Activated CD4-positive, alpha-beta T cell treated with anti-CD3 and anti-CD28 coated beads, Interleukin-2, amount 50 U/mL, for 24 hours (primary cell): ENCODE measurements around the gene WHRN.

Source experiments
- DNase-seq, 2 donors: peaks; one replicate each; pipeline ENCODE4 v3.0.0-alpha.2; 2020; ENCODE audit warnings: low read depth in 1 of 2, low spot score in 1 of 2

WHRN gene

DNA sequence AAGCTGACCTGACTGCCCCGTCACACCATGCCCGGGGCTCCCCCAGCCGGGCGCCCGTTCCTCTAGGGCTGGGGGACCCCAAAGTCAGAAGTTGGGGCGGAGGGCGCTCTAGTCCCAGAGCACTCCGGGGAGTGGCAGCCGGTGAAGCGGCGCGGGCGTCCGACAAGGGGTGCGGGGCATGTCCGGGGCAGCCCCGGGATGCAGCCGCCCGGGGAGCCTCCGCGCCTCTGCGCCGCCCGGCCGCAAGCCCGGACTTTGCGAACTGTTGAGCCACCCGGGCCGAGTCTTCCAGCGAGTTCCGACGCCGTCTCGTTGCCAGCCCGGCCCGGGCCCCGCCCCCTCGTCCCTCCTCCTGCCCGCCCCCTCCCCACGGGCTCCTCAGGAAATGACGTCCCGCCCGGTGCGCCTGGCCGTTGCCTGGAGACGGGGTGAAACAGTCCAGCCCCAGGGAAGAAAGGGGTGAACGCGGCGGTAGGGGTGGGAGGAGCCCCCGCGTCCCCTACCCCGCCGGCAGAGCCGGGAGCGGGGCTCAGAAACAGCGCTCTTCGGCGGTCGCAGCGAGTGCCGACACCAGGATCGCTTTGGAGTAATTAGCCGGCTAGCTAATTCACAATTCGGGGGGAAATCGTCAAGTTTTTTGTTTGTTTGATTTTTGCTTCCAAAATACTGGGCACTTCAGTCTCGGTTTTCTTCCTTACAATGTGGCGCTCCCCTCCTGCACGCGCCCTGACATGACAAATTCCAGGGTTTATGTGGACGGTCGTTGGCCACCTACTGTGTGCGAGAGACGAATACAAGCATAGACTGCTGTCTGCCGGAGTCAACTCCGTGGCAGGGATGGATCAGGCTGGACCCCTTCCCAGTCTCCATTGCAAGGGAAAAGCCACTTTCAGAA is at the start of gene WHRN:
TSS of gene WHRN (minus strand) at position 287 of the 895 bp plus-strand sequence. CDS start 672 bp downstream, outside the sequence.
- peak; percentile 69 to 85 for DNase-seq

DNA sequence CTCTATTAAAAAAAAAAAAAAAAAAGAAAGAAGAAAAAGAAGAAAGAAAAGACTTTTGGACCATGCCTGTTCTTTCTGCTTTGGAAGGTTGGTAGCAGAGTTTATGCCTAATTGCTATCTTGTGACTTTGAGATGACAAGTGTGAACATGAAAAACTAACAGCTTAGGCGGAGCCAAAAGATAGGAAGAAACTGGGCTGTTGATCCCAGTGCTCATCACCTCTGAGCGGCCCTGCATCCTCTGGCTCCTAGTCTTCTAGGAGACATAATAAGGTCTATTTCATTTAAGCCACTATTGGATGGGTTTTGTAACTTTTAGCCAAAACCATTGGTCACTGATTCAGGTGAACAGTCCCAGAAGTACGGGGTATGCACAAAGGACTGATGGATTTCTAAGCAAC is 47.9 kb upstream of the WHRN start:
- DNase-seq: no peak

DNA sequence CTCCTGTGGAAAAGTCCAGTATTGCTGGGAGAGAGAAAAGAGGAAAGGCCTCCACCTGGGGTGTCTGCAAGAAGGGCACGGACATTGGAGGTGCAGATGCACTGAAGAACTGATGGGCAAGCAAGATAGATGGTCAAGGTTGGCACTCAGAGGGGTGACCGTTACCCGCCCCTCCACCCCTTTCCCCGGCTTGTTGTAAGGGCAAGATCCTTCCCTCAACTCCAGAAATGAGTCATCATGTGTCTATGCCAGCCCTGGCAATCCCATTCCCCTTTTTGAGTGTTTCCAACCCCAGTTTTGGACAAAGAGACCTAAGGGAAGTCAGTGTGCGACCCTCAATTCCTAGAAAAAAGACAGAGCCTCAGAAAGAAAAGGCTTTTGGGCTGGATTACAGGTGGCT is 47.4 kb upstream of the WHRN start:
- no peak for DNase-seq

- DNase-seq: no peak
These were observed 46.7 kb upstream of the WHRN start for GRCh38 chr9:114551750-114552685.

DNA sequence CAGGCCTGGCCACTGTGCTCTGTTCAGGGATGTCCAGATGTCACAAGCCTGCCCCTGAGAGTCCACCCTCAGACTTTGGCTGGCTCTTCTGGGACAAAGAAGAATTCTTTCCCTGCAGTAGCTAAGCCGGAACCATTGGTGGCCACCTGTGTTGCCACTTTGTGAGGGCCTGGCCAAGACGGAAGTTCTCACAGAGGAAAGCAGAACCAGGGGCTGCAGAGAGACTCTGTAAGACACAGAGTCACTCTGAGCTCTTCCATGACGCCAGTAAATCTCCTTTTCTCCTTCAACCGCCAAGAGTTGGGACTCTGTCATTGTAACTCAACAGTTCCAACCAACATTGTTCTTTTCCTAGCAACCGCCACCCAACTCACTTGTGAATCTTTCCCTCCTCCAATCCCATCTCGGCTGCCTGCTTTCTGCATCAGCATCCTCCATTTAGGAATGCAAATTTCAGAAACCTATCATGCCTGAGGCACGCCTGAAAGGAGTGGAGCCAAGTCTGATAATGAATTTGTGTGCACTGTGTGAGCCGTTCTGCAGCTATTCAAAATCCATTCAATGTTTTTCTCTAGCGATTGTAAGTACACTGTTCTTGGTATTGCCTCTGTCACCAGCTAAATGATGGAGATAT is 44.5 kb upstream of the WHRN start:
- DNase-seq: no peak

DNA sequence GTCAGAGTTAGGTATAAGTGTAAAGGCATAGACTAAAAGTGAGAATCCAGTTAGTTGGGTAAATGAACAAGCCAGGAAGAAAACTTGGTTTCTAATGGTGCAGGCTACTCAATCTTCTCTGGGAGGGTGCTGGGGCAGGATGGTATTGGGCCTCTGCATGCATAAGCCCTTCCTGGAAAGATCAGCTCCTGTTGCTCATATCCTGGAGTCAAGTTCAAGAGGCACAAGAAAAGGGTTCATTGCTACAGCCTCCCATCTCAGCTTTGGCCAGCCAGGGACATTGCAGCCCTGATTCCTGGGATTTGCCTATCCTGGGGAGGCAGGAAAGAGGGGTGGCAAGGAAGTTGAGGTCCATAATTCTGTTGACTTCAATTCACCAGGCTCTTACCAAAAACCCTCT is 41.6 kb upstream of the WHRN start:
- no peak for DNase-seq

- DNase-seq: no peak
These were observed 39.8 kb upstream of the WHRN start for GRCh38 chr9:114545055-114545454.

DNA sequence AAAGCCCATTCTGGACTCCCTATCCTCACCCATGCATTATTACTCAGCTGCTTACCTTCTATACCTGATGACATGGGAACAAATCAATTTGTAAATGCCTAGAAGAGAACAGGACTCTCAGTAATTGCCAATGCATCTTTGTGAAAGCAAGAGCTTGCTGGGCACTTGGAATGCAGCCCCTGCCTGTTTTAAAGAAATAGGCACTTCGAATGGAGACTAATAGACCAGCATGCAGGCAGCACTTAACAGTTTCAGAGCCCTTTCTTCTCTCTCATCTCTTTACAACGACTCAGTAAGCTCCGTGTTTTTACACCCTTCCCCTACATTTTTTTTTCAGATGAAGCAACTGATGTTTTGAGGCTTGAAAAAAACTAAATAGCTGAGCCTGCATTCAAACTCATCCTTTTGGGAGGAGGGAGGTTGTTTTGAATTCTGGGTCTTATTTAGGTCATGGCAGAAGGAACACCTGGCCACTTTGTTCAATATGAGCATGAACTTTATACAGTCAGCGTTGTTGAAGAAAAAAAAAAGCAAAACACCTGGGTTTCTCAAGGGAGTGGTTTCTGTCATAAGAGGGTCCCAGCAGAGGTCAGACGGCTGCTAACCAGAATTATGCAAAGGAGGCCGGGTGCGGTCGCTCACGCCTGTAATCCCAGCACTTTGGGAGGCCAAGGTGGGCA is 34.6 kb upstream of the WHRN start:
- DNase-seq: no peak

DNA sequence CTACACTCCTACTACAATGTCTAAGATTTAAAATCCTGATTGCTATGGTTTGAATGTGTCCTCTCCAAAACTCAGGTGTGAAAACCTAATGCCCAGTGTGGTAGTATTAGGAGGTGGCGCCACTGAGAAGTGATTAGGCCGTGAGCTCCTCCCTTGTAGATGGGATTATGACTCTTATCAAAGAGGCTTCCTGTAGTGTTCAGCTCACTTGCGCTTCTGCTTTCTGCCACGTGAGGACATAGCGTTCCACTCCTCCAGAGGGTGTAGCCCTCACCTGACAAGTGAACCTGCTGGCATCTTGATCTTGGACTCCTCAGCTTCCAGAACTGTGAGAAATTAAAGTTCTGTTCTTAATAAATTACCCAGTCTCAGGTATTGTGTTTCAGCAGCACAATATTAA is 33.0 kb upstream of the WHRN start:
- peak in 1 of 2 donors; percentile 3 for DNase-seq

GRCh38 chr9:114532561-114533237 is 27.4 kb upstream of the WHRN start:
- DNase-seq: no peak

DNA sequence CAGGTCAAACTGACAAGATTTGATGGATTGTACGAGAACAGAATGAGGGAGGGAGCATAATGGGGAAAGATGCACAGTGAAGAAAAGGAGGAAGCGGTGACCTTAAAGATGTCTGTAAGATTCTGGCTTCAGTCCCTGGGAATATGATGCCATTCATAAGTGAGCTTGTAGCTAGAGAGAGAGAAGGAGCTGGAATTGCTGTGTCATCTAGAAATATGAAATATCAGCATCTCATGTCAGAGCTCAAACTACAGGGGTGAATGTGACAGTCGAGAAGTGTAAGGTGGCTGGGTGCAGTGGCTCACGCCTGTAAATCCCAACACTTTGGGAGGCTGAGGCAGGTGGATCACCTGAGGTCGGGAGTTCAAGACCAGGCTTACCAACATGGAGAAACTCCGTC is 24.0 kb upstream of the WHRN start:
- DNase-seq: no peak

DNA sequence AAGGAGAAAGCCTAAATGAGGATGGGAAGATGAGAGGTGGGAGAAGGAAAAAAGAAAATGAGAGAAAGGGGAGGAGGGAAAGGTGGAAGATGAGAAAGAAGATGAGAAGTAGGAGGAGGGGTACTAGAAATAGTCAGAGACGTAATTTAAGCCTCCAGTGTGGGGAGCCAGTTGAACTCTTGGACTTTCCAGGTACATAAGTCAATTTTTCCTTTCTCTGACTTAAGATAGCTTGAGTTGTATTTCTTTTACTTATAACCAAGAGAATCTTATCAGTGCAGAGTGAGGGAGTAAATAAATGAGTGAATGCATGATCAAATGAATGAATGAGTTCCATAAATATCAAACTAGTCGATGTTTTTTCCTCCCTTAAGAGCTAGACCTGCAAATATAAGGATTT is 21.5 kb upstream of the WHRN start:
- DNase-seq: no peak

GRCh38 chr9:114525513-114525912 is 20.2 kb upstream of the WHRN start:
- DNase-seq: no peak

DNA sequence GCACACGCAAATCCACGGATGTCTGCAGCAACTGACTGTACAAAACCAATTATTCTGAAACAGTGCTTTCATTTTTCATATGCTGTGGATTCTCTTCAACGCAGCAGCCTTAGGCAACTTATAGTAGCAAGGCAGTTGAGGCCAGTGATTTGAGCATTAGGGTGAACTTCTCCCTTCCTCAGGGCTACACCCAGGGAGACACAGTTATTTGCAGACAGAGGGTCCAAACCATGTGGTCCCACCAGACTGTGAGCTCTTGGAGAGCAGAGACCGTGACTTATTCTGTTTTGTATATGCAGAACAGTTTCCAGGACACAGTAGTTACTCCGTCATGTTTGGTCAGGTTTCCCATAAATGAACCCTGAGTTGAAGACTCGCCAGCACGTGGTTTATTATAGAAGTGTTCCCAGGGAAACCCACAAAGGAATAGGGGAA is 19.0 kb upstream of the WHRN start:
- DNase-seq: no peak

DNA sequence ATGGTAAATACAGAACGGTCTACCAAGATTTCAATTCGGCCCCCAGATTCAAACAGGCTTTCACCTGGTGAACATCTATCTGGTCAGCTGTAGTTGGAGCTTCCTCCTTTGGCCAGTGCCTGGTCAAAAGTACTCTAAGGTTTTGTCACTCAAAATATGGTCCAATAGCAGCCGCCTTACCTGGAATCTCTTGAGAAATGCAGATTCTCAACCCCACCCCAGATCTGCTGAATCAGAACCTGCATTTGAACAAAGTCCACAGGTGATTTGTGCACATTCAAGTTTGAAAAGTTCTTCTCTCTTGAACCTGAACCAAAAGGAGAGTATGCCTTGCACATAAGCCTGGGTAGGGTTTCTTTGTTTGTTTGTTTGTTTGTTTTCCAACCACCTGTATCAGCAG is 17.6 kb upstream of the WHRN start:
- DNase-seq: no peak

GRCh38 chr9:114522286-114522685 is 17.0 kb upstream of the WHRN start:
- no peak for DNase-seq

GRCh38 chr9:114521846-114522245 is 16.6 kb upstream of the WHRN start:
- DNase-seq: no peak

DNA sequence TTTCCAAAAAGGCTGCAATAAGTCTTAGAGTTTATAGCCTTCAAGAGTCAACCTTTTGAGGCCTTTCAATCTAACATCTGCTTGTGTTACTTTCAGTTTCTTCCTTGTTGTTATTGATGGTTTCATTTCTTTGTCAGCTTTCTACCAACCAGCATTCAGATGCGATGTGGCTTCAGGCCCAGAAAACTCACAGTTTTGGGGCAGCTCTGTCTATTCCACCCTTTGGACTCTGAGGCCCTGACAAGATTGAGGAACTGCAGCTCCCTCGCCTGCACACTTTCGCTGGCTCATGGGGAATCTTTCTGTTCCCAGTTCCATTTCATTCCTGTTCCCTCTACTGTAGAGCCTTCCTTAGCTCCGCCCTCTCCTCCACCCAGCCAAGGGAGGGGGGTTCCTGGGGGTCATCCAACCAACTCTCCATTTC is 13.3 kb upstream of the WHRN start:
- DNase-seq: no peak

GRCh38 chr9:114518120-114518519 is 12.8 kb upstream of the WHRN start:
- DNase-seq: no peak

DNA sequence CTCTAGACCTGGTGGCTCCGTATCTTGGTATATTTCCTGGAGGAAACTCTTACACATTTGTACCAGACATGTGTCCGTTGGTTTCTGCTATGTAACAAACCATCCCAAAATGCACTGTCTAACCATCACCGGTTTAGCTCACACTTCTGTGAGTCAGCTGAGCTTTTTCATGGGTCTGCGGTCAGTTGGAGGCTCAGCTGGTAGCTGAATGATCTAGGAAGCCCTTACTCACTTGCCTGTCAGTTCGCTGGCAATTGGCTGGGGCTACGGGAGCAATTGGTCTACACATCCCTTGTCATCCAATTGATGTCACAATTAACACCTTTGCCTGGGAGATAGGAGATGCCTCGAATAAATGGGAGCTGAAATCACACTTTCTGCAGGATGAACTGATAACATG is 11.6 kb upstream of the WHRN start:
- no peak for DNase-seq
